ENCODE results near the gene SLC16A12. TPM values are rescaled to one million over a fixed set of nuclear protein-coding genes. Genes with fewer than 3 reads are reported as not detected.
"Not testable (repeated sequence)": the region's sequence is repeated elsewhere in the genome, so short reads cannot be mapped to it uniquely, and the experiment has no call there.

The SLC16A12 gene
- total RNA-seq, 1 donor from 2014 or later: 3.1 TPM

DNA sequence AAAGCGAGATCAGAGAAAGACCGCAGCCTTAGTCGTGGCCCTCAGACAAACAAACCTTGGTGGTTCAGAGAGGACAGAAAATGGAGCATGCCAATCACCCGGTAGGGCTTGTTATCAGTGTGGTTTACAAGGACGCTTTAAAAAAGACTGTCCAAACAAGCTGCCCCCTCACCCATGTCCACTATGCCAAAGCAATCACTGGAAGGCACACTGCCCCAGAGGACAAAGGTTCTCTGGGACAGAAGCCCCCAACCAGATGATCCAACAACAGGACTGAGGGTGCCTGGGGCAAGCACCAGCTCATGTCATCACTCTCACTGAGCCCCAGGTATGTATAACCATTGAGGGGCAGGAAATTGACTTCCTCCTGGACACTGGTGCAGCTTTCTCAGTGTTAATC, 126.1 kb downstream of the SLC16A12 start:
- DNase-seq (ENCODE audit: low spot score); intact Hi-C loops (cut with DNase I): not testable (repeated sequence)

DNA sequence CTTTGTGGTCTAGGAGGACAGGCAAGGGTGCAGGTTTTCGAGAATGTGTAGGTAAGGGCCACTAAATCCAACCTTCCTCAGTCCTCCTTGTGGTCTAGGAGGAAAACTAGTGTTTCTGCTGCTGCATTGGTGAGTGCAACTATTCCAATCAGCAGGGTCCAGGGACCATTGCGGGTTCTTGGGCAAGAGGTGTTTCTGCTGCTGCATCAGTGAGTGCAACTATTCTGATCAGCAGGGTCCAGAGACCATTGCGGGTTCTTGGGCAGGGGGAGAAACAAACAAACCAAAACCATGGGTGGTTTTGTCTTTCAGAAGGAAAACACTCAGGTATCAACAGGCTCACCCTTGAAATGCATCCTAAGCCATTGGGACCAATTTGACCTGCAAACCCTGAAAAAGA, 127.6 kb downstream of the SLC16A12 start:
- intact Hi-C loops (cut with DNase I); DNase-seq (ENCODE audit: low spot score): not testable (repeated sequence)

DNA sequence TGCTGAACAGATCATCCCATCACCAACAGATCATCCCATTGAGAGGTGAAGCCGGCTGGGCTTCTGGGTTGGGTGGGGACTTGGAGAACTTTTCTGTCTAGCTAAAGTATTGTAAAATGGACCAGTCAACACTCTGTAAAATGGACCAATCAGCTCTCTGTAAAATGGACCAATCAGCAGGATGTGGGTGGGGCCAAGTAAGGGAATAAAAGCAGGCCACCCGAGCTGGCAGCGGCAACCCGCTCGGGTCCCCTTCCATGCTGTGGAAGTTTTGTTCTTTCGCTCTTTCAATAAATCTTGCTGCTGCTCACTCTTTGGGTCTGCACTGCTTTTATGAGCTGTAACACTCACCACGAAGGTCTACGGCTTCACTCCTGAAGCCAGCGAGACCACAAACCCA, 129.2 kb downstream of the SLC16A12 start:
- intact Hi-C loops (cut with DNase I); DNase-seq (ENCODE audit: low spot score): not testable (repeated sequence)

DNA sequence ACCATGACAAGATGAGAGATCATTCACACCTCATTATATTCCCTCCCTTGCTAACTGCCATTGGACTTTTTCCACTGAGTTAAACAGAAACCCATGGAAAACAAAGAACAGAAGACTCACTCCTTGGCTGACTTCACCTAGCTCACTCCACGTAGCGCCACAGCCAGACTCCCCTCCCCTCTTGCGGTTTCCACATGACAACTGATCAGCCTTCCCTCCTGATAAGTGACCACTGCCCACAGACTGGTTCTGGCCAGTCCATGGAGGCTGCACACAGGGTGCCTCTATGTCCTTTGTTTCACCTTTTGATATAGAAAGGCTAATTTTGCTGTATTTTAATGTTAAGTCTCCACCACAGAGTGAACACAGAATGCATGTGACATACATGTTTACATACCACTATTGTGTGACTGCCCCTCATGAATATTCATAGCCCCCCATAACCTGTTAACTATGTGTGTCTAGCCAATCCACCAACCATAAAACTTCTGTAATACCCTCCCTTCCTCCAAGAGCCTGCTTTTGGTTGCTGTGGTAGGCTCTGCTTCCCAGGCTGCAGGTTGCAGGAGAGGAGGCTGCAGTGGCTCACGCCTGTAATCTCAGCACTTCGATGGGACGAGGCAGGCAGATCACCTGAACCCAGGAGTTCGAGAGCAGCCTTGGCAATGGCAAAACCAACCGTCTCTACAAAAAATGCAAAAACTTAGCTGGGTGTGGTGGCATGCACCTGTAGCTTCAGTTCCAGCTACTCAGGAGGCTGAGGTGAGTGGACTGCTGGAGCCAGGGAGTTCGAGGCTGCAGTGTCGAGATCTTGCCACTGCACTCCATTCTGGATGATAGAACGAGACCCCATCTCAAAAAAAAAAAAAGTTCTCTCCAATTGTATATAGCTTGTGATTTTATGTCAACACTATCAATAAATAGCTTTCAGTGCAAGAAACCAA, 131.0 kb downstream of the SLC16A12 start:
- no peak for DNase-seq (ENCODE audit: low spot score)
- intact Hi-C loops (cut with DNase I): no loop called here

DNA sequence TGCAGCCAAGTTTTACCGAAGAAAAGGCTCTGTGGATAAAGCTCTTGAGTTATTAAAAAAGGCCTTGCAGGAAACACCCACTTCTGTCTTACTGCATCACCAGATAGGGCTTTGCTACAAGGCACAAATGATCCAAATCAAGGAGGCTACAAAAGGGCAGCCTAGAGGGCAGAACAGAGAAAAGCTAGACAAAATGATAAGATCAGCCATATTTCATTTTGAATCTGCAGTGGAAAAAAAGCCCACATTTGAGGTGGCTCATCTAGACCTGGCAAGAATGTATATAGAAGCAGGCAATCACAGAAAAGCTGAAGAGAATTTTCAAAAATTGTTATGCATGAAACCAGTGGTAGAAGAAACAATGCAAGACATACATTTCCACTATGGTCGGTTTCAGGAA, 132.4 kb downstream of the SLC16A12 start:
- intact Hi-C loops (cut with DNase I): no loop called here
- DNase-seq (ENCODE audit: low spot score): no peak

DNA sequence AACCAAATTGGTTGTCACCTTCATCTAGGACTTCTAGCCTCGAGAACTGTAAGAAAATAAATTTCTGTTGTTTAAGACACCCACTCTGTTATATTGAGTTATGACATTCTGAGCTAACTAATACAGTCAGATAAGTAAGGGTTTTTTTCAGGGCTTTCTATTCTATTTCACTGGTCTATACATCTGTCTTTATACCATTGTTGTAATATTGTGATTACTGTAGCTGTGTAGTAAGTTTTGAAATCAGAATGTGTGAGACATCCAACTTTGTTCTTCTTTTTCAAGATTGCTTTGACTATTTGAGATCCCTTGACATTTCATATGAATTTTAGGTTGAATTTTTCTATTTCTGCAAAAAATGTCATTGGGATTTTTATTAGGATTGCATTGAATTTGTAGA, 135.4 kb downstream of the SLC16A12 start:
- intact Hi-C loops (cut with DNase I): no loop called here
- DNase-seq (ENCODE audit: low spot score): no peak

DNA sequence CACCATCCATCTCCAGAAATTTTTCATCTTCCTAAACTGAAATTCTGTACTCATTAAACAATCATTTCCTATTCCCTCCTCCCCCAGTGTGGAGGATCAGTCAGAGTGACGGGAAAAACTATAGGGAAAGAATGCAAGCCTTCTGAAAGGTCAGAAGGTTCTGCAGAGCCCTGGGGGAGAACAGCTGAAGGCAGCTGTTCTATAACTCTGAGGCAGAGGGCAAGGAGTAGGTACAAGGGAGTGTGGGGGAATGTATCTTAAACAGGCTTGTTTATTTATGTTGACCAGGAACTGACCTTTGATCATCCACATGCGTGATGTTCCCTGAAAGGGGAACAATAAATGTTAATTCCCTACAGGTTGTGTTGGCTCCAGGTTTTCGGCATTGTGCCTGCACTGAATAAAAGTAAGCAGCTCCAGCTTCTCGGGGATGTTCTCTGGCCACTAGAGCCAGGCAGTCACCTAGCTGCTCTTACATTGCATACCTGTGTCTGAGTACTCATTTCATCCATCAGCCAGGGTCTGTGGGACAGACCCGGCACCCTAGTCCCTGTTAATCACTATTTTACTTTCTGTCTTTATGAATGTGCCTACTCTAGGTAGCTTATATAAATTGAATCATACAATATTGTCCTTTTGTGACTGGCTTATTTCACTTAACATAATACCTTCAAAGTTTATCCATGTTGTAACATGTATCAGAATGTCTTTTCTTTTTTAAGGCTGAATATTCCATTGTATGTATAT, 137.2 kb downstream of the SLC16A12 start:
- intact Hi-C loops (cut with DNase I): no loop called here
- no peak for DNase-seq (ENCODE audit: low spot score)

DNA sequence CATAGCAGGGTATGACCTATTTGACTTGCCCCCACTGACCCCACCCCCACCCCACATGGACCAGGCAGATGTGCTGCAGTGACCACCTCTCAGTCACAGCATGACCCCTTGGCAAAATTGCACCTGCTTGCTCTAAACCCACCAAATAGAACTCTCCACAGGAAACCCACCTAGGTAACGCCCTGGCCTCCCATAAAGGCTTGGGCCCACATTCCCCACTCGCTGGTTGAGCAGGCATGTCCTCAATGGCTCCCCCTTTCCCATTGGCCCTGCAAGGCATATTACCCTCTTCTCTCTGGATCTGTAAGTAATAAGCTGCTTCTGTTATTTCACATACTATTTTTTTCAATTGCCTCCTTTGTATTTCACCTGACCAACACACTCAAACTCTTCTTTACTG, 140.3 kb downstream of the SLC16A12 start:
- intact Hi-C loops (cut with DNase I): no loop called here
- no peak for DNase-seq (ENCODE audit: low spot score)

DNA sequence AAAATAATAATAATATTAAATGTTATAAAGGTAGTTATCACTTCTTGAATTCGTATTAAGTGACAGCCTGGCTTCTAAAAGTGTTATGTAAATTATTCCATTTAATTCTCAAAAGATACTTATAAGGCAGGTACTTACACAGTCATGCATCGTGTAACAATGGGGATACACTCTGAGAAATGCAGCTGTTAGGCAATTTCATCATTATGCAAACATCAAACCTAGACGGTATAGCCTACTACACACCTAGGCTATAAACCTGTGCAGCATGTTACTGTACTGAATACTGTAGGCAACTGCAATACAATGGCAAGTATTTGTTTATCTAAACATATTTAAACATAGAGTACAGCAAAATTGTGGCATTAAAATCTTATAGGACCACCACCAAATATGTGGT, 141.5 kb downstream of the SLC16A12 start:
- intact Hi-C loops (cut with DNase I): loop anchor here (2.0 kb wide), 1 partner anchor 21 kb away; the partner anchor contains the start of gene IFIT5
- DNase-seq (ENCODE audit: low spot score): no peak

DNA sequence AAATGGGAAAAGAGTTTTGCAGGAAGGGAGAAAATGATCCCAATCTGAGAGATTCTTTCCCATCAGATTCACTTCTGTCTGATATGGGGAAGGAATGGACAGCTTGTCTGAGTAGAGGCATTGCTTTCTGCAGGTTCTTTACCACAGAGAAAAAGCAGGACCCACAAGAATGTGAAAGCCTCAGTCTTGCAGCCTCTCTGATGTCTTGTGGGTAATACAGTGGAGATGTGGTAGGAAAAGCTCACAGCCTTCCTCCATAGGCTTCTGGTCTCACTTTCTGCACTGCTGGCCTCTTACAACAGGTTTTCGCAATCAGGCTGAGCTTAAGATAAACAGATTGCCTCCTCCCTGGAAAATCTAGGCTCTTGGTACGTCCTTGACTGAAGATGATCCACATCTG, 142.4 kb downstream of the SLC16A12 start:
- intact Hi-C loops (cut with DNase I): loop anchor here (1.0 to 2.0 kb wide), 2 partner anchors 19 to 22 kb away; partner anchors contain the start of gene IFIT5
- DNase-seq (ENCODE audit: low spot score): no peak

DNA sequence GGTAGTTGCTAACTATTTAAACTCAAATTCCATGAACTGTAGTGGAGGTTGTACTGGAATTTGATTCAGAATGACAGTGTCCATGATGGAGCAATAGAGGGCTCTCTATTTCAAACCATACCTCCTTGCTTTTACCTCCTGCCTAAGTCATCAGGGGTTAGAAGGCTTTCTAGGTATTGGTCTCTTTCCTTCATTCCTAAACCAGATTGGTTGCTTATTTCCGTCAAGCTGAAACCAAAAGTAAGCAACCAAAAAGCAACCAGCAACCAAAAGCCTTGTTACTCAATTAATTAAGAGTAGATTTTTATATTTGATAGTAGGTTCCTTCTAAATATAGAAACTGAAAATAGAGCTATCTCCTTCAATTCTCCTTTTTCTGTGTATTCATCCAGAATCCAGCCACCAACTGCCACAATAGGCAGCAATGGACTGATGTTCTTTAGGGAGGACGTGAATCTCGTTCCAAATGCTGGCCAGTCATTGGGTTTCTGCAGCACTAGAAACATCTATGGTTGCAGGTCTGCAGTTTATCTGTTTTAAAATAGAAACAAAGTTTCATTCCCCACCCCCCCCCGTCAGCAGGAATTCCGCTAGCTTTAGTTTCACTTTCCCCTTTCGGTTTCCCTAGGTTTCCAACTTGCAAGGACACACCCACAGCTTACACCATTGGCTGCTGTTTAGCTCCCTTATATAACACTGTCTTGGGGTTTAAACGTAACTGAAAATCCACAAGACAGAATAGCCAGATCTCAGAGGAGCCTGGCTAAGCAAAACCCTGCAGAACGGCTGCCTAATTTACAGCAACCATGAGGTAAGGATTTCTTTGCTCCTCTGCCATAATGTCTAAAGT, 143.3 kb downstream of the SLC16A12 start, which contains the start of gene IFIT1:
Gene IFIT1, plus strand, starts transcription at position 717 of the 850 bp plus-strand sequence. Its CDS starts 90 bp downstream, at position 807.
- intact Hi-C loops (cut with DNase I): loop anchor here (1.0 to 2.0 kb wide), 2 partner anchors 18 to 23 kb away; partner anchors contain the start of gene IFIT5
- no peak for DNase-seq (ENCODE audit: low spot score)

DNA sequence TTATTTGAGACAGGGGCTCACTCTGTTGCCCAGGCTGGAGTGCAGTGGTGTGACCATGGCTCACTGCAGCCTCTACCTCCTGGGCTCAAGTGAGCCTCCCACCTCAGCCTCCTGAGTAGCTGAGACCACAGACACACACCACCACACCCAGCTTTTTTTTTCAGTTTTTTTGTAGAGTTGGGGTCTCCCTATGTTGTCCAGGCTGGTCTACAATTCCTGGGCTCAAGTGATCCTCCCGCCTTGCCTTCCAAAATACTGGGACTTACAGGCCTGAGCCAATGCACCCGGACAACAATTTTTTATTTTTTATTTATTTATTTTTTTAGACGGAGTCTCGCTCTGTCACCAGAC, 144.2 kb downstream of the SLC16A12 start:
- DNase-seq (ENCODE audit: low spot score); intact Hi-C loops (cut with DNase I): not testable (repeated sequence)

DNA sequence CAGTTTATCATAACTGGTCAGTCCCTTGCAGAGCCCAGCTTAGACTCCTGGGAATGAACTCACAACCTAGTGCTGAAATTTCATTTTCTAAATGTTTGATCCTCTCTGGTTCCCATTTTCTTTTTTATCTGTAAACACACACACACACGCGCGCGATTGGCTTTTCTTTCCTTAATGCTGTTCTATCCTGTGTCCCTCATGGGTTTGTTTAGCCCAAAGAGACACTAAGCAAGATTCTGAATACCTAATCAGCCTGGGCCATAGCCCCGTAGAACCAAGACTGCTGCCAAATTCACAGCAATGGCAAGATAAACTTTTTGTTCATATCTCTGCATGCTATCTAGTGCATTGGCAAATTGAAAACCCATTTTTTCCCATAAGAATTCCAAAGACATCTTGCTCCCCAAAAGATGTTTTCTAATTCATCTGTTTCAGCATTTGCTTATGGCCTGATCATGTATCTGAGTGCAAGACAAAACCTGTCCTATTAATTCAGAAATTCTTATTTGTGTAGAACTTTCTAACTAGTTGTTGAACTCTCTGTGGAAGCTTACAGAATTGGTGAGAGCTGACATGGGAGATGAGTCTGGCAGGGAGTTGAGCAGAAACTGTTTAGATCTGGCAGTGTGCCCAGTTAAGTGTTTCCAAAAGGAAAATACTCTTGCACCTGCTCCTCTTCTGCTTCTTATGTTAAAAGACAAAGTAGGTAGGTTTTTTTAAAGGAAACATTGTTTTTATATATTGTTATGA, 144.7 kb downstream of the SLC16A12 start:
- intact Hi-C loops (cut with DNase I): no loop called here
- DNase-seq (ENCODE audit: low spot score): no peak

DNA sequence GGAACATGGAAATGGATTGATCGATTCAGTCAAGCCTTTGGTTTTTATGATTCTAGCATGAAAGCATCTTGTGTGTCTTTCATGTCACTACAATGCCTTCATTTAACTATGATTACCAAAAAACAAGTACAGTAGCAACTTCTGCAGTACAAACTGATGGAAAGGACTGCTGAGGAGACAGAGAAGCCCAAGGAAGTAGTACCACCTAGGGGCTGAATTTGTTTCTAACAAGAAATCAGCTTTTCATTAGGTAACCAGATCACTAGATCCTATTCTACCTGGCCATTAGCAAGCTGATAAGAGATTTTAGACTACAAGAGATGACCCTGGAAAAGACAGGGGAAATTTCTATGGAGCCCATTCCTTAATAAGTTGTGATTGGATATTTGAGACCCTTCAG, 146.1 kb downstream of the SLC16A12 start:
- intact Hi-C loops (cut with DNase I): no loop called here

DNA sequence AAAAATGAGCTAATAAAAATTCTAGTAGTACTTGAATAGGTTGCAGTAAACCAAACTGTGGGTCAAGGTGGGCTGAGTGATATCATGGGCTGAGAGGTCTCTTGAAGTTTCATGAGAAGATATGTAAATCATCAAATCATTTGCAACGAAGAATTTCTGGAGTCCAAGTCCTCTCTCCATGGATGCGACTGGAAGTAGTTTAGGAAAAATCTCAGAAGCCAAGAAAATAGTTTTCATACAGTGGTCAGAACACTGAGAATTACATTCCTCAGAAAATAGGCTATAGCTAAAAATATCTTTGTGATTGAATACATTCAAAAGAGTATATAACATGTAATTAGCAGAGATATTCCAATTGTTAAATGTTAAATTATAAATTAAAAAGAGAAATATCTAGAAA, 146.6 kb downstream of the SLC16A12 start:
- no peak for DNase-seq (ENCODE audit: low spot score)
- intact Hi-C loops (cut with DNase I): no loop called here

More for the DNA sequence above, 146.1 kb downstream of the SLC16A12 start:
- no peak for DNase-seq (ENCODE audit: low spot score)

DNA sequence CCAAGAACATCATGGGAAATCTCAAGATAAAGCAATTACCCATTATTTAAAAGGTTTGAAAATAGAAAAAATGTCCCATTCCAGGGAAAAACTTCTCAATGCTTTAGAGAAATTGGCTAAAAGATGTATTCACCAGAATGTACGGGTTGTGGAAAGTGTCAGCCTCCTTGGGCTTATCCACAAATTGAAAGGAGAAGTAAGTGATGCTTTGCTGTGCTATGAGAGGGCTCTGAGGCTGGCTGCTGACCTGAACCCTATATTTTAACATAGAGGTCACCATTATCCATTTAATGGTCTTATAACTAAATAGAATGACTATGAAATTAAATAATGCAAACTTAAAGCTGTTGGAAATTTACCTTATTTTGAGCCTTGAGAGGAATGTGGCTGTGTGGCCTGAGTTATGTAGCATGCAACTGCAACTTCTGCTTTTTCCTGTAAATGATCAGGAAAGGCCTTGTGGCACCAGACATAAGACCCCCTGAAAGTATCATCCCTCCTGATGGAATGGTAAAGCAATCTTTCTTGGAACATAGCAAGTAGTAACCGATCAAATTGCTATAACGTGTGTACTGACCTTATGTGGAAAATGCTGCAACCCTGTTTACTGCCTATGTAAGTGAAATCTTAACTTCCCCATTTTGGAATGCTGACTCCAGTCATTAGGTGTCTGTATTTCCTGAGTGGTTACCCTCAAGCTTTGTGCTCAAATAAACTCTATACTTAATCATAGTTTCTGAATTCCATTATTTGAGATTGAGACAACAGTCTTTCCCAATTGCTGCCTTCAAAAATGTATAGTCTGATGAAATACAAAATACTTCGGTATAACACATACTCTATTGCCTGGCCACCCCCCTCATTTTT, 150.7 kb downstream of the SLC16A12 start:
- DNase-seq (ENCODE audit: low spot score): no peak
- intact Hi-C loops (cut with DNase I): no loop called here

DNA sequence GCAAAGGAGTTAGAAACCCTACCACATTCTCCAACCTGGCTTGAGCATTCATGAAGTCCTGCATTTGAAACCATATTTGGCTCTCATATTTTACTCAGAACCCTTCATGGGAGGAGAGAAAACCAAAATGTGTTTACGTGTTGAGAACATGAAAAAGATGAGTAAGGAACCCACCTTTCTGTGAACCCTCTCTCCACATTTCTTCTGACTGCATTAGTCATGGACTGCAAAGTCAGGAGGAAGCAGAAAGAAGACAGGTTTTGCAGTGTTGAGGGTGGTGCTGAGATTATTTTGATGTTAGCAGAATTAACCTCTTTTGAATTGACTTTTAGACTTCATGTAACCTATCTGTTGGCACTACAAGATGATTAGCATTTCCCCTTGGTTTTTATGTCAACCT, 152.6 kb downstream of the SLC16A12 start:
- DNase-seq (ENCODE audit: low spot score): no peak
- intact Hi-C loops (cut with DNase I): no loop called here
